ENCODE data around the gene DNM2. TPM values are rescaled to one million over a fixed set of nuclear protein-coding genes. Genes with fewer than 3 reads are reported as not detected.
"Not testable (repeated sequence)": the region's sequence is repeated elsewhere in the genome, so short reads cannot be mapped to it uniquely, and the experiment has no call there.

DNM2 gene
- 100 to 1,000 TPM in 2 of 4 donors, 10 to 100 TPM in 2; 79.1 to 115 (median 96.8) TPM for total RNA-seq

- peak within 1 kb of the TSS; percentile 85 to 97 for H3K4me3 ChIP-seq
- peaks cover 0 to 47% (median 19%) of the 10 kb centered on the region in 3 donors for H3K4me1 ChIP-seq
- H3K27ac ChIP-seq = peak within 1 kb of the TSS; percentile 68 to 95 (median 92)
- no peaks in the 10 kb centered on the region for H3K27me3 ChIP-seq
- peaks cover 0 to 20% of the 10 kb centered on the region in 2 donors for H3K36me3 ChIP-seq
- H3K9me3 ChIP-seq = no peaks in the 10 kb centered on the region
- WGBS, 2 donors (ENCODE audit: low coverage in 1 of 2) = 0 to 2% methylated on average over 14 to 15 of the region's 57 CpGs
- TF ChIP-seq POLR2AphosphoS5 (IDR thresholded peaks at IDR 0.05) (peak; percentile 78), CTCF (IDR thresholded peaks at IDR 0.05) (peak in 3 of 4 experiments; percentile 85 to 92 (median 88)), EP300 (IDR thresholded peaks at IDR 0.05) (no peak), POLR2A (IDR thresholded peaks at IDR 0.05) (peak; percentile 70 to 75)
- peak; percentile 95 for ATAC-seq
These were observed at the start of gene DNM2 for GRCh38 chr19:10717356-10718204. Gene DNM2, plus strand, starts transcription at chr19:10718079. Its CDS starts 164 bp downstream, at chr19:10718243.

- H3K9me3 ChIP-seq = no peaks in the 10 kb centered on the region
- no peaks in the 10 kb centered on the region for H3K27me3 ChIP-seq
- peak overlapping the region in 1 of 4 donors; percentile 31 for H3K27ac ChIP-seq
- H3K4me3 ChIP-seq = no peak overlapping the region
- 60 to 77% methylated on average over 2 to 6 of the region's 6 CpGs for WGBS, 2 donors (ENCODE audit: low coverage in 1 of 2)
- TF ChIP-seq CTCF (IDR thresholded peaks at IDR 0.05) (no peak), POLR2A (IDR thresholded peaks at IDR 0.05) (no peak), EP300 (IDR thresholded peaks at IDR 0.05) (no peak), POLR2AphosphoS5 (IDR thresholded peaks at IDR 0.05) (no peak)
- H3K4me1 ChIP-seq = peaks cover 0 to 81% (median 6%) of the 10 kb centered on the region in 3 donors
- no peak for ATAC-seq
- peaks cover 0 to 45% of the 10 kb centered on the region in 2 donors for H3K36me3 ChIP-seq
These were observed 48.6 kb upstream of the DNM2 start for GRCh38 chr19:10669246-10669645.

GRCh38 chr19:10670182-10670581 is 47.7 kb upstream of the DNM2 start:
- Histone ChIP-seq H3K27ac (peak overlapping the region in 1 of 4 donors; percentile 31), H3K9me3 (no peaks in the 10 kb centered on the region), H3K4me1 (peaks cover 0 to 72% (median 6%) of the 10 kb centered on the region in 3 donors), H3K36me3 (peaks cover 0 to 52% of the 10 kb centered on the region in 2 donors), H3K4me3 (no peak overlapping the region), H3K27me3 (no peaks in the 10 kb centered on the region)
- WGBS, 2 donors (ENCODE audit: low coverage in 1 of 2) = 25 to 33% methylated on average over 1 of the region's 1 CpG
- no peak for ATAC-seq
- no peak for TF ChIP-seq POLR2A (IDR thresholded peaks at IDR 0.05)
- TF ChIP-seq EP300 (IDR thresholded peaks at IDR 0.05) = no peak
- TF ChIP-seq POLR2AphosphoS5 (IDR thresholded peaks at IDR 0.05) = no peak
- no peak for TF ChIP-seq CTCF (IDR thresholded peaks at IDR 0.05)

GRCh38 chr19:10670876-10671804 is 46.7 kb upstream of the DNM2 start:
- WGBS, 2 donors (ENCODE audit: low coverage in 1 of 2) = 51 to 70% methylated on average over 2 to 13 of the region's 24 CpGs
- TF ChIP-seq POLR2AphosphoS5 (IDR thresholded peaks at IDR 0.05) = no peak
- no peak for TF ChIP-seq CTCF (IDR thresholded peaks at IDR 0.05)
- no peak for TF ChIP-seq POLR2A (IDR thresholded peaks at IDR 0.05)
- no peak for TF ChIP-seq EP300 (IDR thresholded peaks at IDR 0.05)
- Histone ChIP-seq H3K4me1 (peaks cover 0 to 64% (median 6%) of the 10 kb centered on the region in 3 donors), H3K4me3 (no peak overlapping the region), H3K36me3 (peaks cover 0 to 60% of the 10 kb centered on the region in 2 donors), H3K27ac (peak overlapping the region in 1 of 4 donors; percentile 31), H3K9me3 (no peaks in the 10 kb centered on the region), H3K27me3 (no peaks in the 10 kb centered on the region)
- ATAC-seq = no peak

GRCh38 chr19:10671922-10672321 is 46.0 kb upstream of the DNM2 start:
- not testable (repeated sequence) for H3K9me3 ChIP-seq, H3K27me3 ChIP-seq, H3K27ac ChIP-seq, ATAC-seq, H3K4me3 ChIP-seq
- 83% methylated on average over 3 of the region's 3 CpGs; no CpG with 5 or more reads in 1 of the 2 donors for WGBS, 2 donors (ENCODE audit: low coverage in 1 of 2)
- Histone ChIP-seq H3K36me3 (peaks cover 0 to 67% of the 10 kb centered on the region in 2 donors), H3K4me1 (peaks cover 0 to 57% (median 6%) of the 10 kb centered on the region in 3 donors)

- ATAC-seq, H3K4me3 ChIP-seq, H3K9me3 ChIP-seq, H3K27ac ChIP-seq, H3K27me3 ChIP-seq: not testable (repeated sequence)
- Histone ChIP-seq H3K36me3 (peaks cover 0 to 91% of the 10 kb centered on the region in 2 donors), H3K4me1 (peaks cover 0 to 29% (median 6%) of the 10 kb centered on the region in 3 donors)
- WGBS, 2 donors (ENCODE audit: low coverage in 1 of 2) = 70 to 74% methylated on average over 2 to 3 of the region's 8 CpGs
These were observed 42.7 kb upstream of the DNM2 start for GRCh38 chr19:10675214-10675613.
